Spleen (tissue), 13 donors: ENCODE results near the gene PRPF8. TPM values are rescaled to one million over a fixed set of nuclear protein-coding genes. Genes with fewer than 3 reads are reported as not detected.

Source experiments
- DNase-seq: peaks from one replicate; pipeline ENCODE4 v3.0.0-alpha.2; 2020
- H3K27ac ChIP-seq, 8 donors: fragments of 200-600 bp; sonication (generic) in 7 of 8; 1 replicate in 4 of 8; 2 replicates in 4 of 8; pipeline versions ENCODE4 v1.5.0 to v1.8.0; 2016 to 2021; ENCODE audit warnings: inconsistent platforms in 4 of 8, mild to moderate bottlenecking in 4 of 8, moderate library complexity in 1 of 8
- H3K27me3 ChIP-seq, 7 donors: fragments of 200-600 bp; sonication (generic) in 6 of 7; replicated peaks in 1 of 7; 1 replicate in 4 of 7; 2 replicates in 3 of 7; pipeline versions ENCODE4 v1.5.0 to v1.8.0; 2016 to 2021; ENCODE audit warnings: inconsistent platforms in 3 of 7, mild to moderate bottlenecking in 1 of 7
- H3K36me3 ChIP-seq, 6 donors: fragments of 200-600 bp; sonication (generic) in 5 of 6; 1 replicate in 4 of 6; 2 replicates in 2 of 6; pipeline versions ENCODE4 v1.5.0 to v1.8.0; 2016 to 2021; ENCODE audit warnings: inconsistent platforms in 2 of 6
- H3K4me1 ChIP-seq, 6 donors: fragments of 200-600 bp; sonication (generic) in 5 of 6; 1 replicate in 3 of 6; 2 replicates in 3 of 6; pipeline versions ENCODE4 v1.5.0 to v1.8.0; 2016 to 2021; ENCODE audit warnings: inconsistent platforms in 3 of 6
- H3K4me3 ChIP-seq, 8 donors: fragments of 200-600 bp; sonication (generic) in 7 of 8; 1 replicate in 4 of 8; 2 replicates in 4 of 8; pipeline versions ENCODE4 v1.5.0 to v1.8.0; 2016 to 2021; ENCODE audit warnings: inconsistent platforms in 4 of 8, mild to moderate bottlenecking in 4 of 8, moderate library complexity in 2 of 8
- H3K9me3 ChIP-seq, 8 donors: fragments of 200-600 bp; sonication (generic) in 7 of 8; 1 replicate in 4 of 8; 2 replicates in 4 of 8; pipeline versions ENCODE4 v1.5.0 to v1.8.0; 2016 to 2021; ENCODE audit warnings: inconsistent platforms in 4 of 8
- CTCF ChIP-seq, 11 experiments: fragments of 200-600 bp in 7 of 11; fragments of 450-650 bp in 4 of 11; sonication (generic) in 4 of 11; IDR thresholded peaks in 8 of 11; conservative IDR thresholded peaks in 3 of 11; 1 replicate in 7 of 11; 2 replicates in 4 of 11; pipeline versions ENCODE4 v1.4.0 to v1.8.0; 2016 to 2021; ENCODE audit warnings: antibody characterized with exemption in 11 of 11, inconsistent platforms in 4 of 11, mild to moderate bottlenecking in 1 of 11
- POLR2A ChIP-seq, 3 donors: fragments of 450-650 bp; IDR thresholded peaks; one replicate each; pipeline ENCODE4 v1.5.1; 2017; ENCODE audit warnings: antibody characterized with exemption in 3 of 3, mild to moderate bottlenecking in 1 of 3
- POLR2AphosphoS5 ChIP-seq, 3 donors: sonication (generic); formaldehyde crosslinking; IDR thresholded peaks; one replicate each; pipeline ENCODE4 v1.5.1; 2017; ENCODE audit warnings: antibody characterized with exemption in 3 of 3
- WGBS, 5 donors: extraction: QIAGEN DNeasy Blood & Tissue Kit in 3 of 5; methylation state at CpG; one replicate each; pipeline versions ENCODE4 v1.1.5 to v1.1.7; 2013 to 2018; 5-methylcytosine and 5-hydroxymethylcytosine counted together
- intact Hi-C: fragments of 100-400 bp; cut with DNase I; formaldehyde crosslinking; loops from one replicate; pipeline ENCODE4 v1.15.0; 2023; ENCODE audit warnings: low total_unique reads
- long read RNA-seq, 2 donors: transcript quantifications; one replicate each; lab custom pipeline, GENCODE V29; 2026
- polyA plus RNA-seq, 3 donors: library from polyadenylated mRNA; stranded (reverse); fragments of 200-250 nt; gene quantifications; one replicate each; pipeline ENCODE4 v1.2.1, GENCODE V29; 2013
- total RNA-seq, 7 donors: library from RNA; depleted of rRNA in 3 of 7; stranded (reverse); fragments of >200 nt in 3 of 7; fragmentation: NEBNext Ultra II Directional in 4 of 7; extraction: Animal tissue kit (Norgen Biotek cat#: 25700) in 4 of 7; gene quantifications; one replicate each; pipeline versions ENCODE4 v1.1.0 to v1.2.1, GENCODE V29; 2016 to 2021
- donor health status: healthy with polysubstance abuse.
- donor health status: DM: no; HTN: no; CAD: no; lungs with moderate emphysema.
- donor health status: DM: no; HTN: no; CAD: no.
- donor health status: Bipolar disorder and iron deficiency.
- donor health status: healthy.
- donor health status: DM: no; HTN: no; CAD: no.
- donor health status: DM: yes; HTN: yes; CAD: no.

The PRPF8 gene
- total RNA-seq: 100 to 1,000 TPM; 210 to 320 (median 268) TPM
- polyA plus RNA-seq: 10 to 100 TPM; 67.2 to 91.8 (median 74.8) TPM
- long read RNA-seq, donor 1, full-length matches to known transcripts: 6 of 59 reads
- long read RNA-seq, donor 1, partial matches to known transcripts: 53 of 59 reads
- long read RNA-seq, donor 1, other reads (novel, unspliced or antisense): 0 of 59 reads
- long read RNA-seq, donor 2, full-length matches to known transcripts: 3 of 31 reads
- long read RNA-seq, donor 2, partial matches to known transcripts: 28 of 31 reads
- long read RNA-seq, donor 2, other reads (novel, unspliced or antisense): 0 of 31 reads

- no peaks in the 10 kb centered on the region for H3K9me3 ChIP-seq
- DNase-seq: peak; percentile 97
- H3K27me3 ChIP-seq: no peaks in the 10 kb centered on the region
- H3K27ac ChIP-seq: peak within 1 kb of the TSS; percentile 69 to 98 (median 93)
- 0 to 1% (median 0%) methylated on average over 27 to 72 of the region's 72 CpGs for WGBS, 5 donors
- H3K4me1 ChIP-seq: peaks cover 10 to 54% (median 37%) of the 10 kb centered on the region in 6 donors
- intact Hi-C loops: no loop called here
- TF ChIP-seq POLR2AphosphoS5 (IDR thresholded peaks at IDR 0.05) (peak; percentile 99 to 100 (median 99)), POLR2A (IDR thresholded peaks at IDR 0.05) (peak; percentile 77 to 91 (median 78)), CTCF (IDR thresholded peaks at IDR 0.05 in 8 of 11, conservative IDR thresholded peaks at IDR 0.05 in 3 of 11) (peak in 4 of 11 experiments; percentile 12 to 52 (median 32))
- H3K4me3 ChIP-seq: peak within 1 kb of the TSS; percentile 54 to 96 (median 84)
- peaks cover 0 to 41% (median 40%) of the 10 kb centered on the region in 6 donors for H3K36me3 ChIP-seq
Observed at GRCh38 chr17:1684378-1685189, at the start of gene PRPF8. TSS of gene PRPF8 (minus strand) at chr17:1684867. CDS start at chr17:1684571, 296 bp downstream.

GRCh38 chr17:1733759-1734158 is 49.1 kb upstream of the PRPF8 start:
- TF ChIP-seq POLR2AphosphoS5 (IDR thresholded peaks at IDR 0.05): peak; percentile 13 to 76 (median 63)
- TF ChIP-seq CTCF (IDR thresholded peaks at IDR 0.05 in 8 of 11, conservative IDR thresholded peaks at IDR 0.05 in 3 of 11): no peak
- Histone ChIP-seq H3K4me3 (no peak overlapping the region), H3K27ac (peak overlapping the region in 4 of 8 donors; percentile 35 to 77 (median 66)), H3K27me3 (no peaks in the 10 kb centered on the region), H3K4me1 (peaks cover 14 to 97% (median 76%) of the 10 kb centered on the region in 6 donors), H3K9me3 (no peaks in the 10 kb centered on the region), H3K36me3 (peaks cover 2 to 99% (median 44%) of the 10 kb centered on the region in 6 donors)
- 90 to 95% (median 94%) methylated on average over 24 to 38 of the region's 38 CpGs for WGBS, 5 donors
- intact Hi-C loops: no loop called here
- DNase-seq: peak; percentile 81

- no peaks in the 10 kb centered on the region for H3K27me3 ChIP-seq
- H3K4me3 ChIP-seq: no peak overlapping the region
- H3K27ac ChIP-seq: peak overlapping the region in 5 of 8 donors; percentile 20 to 77 (median 55)
- H3K36me3 ChIP-seq: peaks cover 2 to 100% (median 48%) of the 10 kb centered on the region in 6 donors
- no peaks in the 10 kb centered on the region for H3K9me3 ChIP-seq
- DNase-seq: no peak
- 49 to 68% (median 64%) methylated on average over 11 of the region's 11 CpGs for WGBS, 5 donors
- intact Hi-C loops: no loop called here
- TF ChIP-seq POLR2AphosphoS5 (IDR thresholded peaks at IDR 0.05): peak in 1 of 3 donors; percentile 65
- no peak for TF ChIP-seq POLR2A (IDR thresholded peaks at IDR 0.05)
- no peak for TF ChIP-seq CTCF (IDR thresholded peaks at IDR 0.05 in 8 of 11, conservative IDR thresholded peaks at IDR 0.05 in 3 of 11)
- H3K4me1 ChIP-seq: peaks cover 12 to 99% (median 81%) of the 10 kb centered on the region in 6 donors
Observed at GRCh38 chr17:1732833-1733321, 48.2 kb upstream of the PRPF8 start.
